ENCODE results near the gene METRNL. TPM values are rescaled to one million over a fixed set of nuclear protein-coding genes. Genes with fewer than 3 reads are reported as not detected.

Gene METRNL
- total RNA-seq, 1 experiment from 2014 or later, result 58.7 TPM

DNA sequence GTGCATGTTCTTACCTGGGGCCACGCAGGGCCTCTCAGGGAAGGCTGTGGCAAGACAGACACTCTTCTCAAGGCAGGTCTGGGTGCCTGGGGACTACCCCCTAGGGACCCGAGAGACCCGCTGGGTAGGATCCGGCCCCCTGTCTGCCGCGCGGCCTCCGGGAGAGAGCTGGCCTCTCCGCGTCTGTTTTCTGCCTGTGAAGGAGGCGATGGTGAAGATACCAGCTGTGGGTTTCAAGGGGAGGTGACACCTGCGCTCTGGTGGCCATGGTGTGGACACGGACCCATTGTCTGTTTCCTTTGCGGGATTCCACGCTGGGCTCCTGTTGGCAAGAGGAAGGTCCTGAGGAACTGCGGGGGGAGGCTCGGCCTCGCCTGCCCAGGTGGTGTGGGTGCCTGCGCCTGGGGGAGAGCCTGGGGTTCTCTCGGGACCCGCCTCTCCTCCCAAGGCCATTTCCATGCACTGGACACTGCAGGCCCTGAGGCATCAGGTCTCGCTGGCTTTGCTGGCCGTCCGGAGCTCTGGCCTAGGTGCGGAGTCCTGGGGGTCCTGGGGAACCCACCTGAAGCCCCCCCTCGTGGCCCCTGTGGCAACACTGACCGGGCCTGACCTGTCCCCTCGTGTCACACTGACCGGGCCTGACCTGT lies 12.2 kb upstream of the METRNL start:
- no peaks in the 10 kb centered on the region for H3K9me3 ChIP-seq (ENCODE audit: control insufficient read depth in 1 of 2, insufficient read depth in 1 of 2, low read depth in 1 of 2, low read length in 2 of 2)
- no TSS peak for BruUV-seq (replicated peaks)
- ChIA-PET RAD21 (ENCODE audit: low non-redundant PET in 1 of 2, low total read pairs in 2 of 2, uncharacterized antibody in 2 of 2, unreplicated experiment in 2 of 2) (no interaction called here), CTCF (no interaction called here), POLR2A (no interaction called here)
- H3K4me2 ChIP-seq (ENCODE audit: low read length), result no peak overlapping the region
- no peaks in the 10 kb centered on the region for H4K20me1 ChIP-seq (ENCODE audit: insufficient read depth)
- no peak for DNase-seq (ENCODE audit: low read depth, low spot score)
- H3K9ac ChIP-seq (ENCODE audit: low read length), result no peak overlapping the region
- H3K36me3 ChIP-seq (ENCODE audit: control insufficient read depth in 1 of 2, insufficient read depth in 2 of 2, low read length in 2 of 2), result no peaks in the 10 kb centered on the region
- no peaks in the 10 kb centered on the region for H3K79me2 ChIP-seq (ENCODE audit: insufficient read depth, low read length)
- no peak for ATAC-seq
- H2AFZ ChIP-seq (ENCODE audit: low read depth, low read length, poor library complexity, severe bottlenecking), result no peak overlapping the region
- TF ChIP-seq ZNF274 (IDR thresholded peaks at IDR 0.05; ENCODE audit: low read depth, low read length) (no peak), EGR1 (IDR thresholded peaks at IDR 0.05; ENCODE audit: low read depth) (no peak), ELF1 (IDR thresholded peaks at IDR 0.05; ENCODE audit: borderline replicate concordance, low read depth) (no peak), POLR2A (IDR thresholded peaks at IDR 0.05; ENCODE audit: borderline replicate concordance, extremely low read depth, insufficient read depth, insufficient read length) (no peak), JUND (IDR thresholded peaks at IDR 0.05) (no peak)
- TF ChIP-seq, protein P1, sequence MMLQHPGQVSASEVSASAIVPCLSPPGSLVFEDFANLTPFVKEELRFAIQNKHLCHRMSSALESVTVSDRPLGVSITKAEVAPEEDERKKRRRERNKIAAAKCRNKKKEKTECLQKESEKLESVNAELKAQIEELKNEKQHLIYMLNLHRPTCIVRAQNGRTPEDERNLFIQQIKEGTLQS (IDR thresholded peaks at IDR 0.05), result no peak
- TF ChIP-seq, protein P2, sequence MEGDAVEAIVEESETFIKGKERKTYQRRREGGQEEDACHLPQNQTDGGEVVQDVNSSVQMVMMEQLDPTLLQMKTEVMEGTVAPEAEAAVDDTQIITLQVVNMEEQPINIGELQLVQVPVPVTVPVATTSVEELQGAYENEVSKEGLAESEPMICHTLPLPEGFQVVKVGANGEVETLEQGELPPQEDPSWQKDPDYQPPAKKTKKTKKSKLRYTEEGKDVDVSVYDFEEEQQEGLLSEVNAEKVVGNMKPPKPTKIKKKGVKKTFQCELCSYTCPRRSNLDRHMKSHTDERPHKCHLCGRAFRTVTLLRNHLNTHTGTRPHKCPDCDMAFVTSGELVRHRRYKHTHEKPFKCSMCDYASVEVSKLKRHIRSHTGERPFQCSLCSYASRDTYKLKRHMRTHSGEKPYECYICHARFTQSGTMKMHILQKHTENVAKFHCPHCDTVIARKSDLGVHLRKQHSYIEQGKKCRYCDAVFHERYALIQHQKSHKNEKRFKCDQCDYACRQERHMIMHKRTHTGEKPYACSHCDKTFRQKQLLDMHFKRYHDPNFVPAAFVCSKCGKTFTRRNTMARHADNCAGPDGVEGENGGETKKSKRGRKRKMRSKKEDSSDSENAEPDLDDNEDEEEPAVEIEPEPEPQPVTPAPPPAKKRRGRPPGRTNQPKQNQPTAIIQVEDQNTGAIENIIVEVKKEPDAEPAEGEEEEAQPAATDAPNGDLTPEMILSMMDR (IDR thresholded peaks at IDR 0.05 in 2 of 3, conservative IDR thresholded peaks at IDR 0.05 in 1 of 3; ENCODE audit: borderline replicate concordance in 1 of 3, insufficient read depth in 1 of 3, low read depth in 2 of 3, low read length in 2 of 3), result no peak
- H3K27me3 ChIP-seq (ENCODE audit: insufficient read depth, low read length), result no peaks in the 10 kb centered on the region
- intact Hi-C loops (cut with micrococcal nuclease), result no loop called here
- peaks cover 4 to 9% of the 10 kb centered on the region in 2 experiments; a peak in 3 of 4 replicates for H3K4me1 ChIP-seq (ENCODE audit: control insufficient read depth in 1 of 2, insufficient read depth in 2 of 2, low read length in 2 of 2)
- no peaks in the 10 kb centered on the region for H3K9me2 ChIP-seq (ENCODE audit: insufficient read depth)
- H3K27ac ChIP-seq (ENCODE audit: low read depth, low read length), result no peak overlapping the region
- H3K4me3 ChIP-seq (replicated peaks in 1 of 2; ENCODE audit: low read depth in 1 of 2, low read length in 2 of 2), result no peak overlapping the region
